H9 (cell line): ENCODE data around the gene TMEM126A. TPM values are rescaled to one million over a fixed set of nuclear protein-coding genes. Genes with fewer than 3 reads are reported as not detected.

Experiments used
- DNase-seq: peaks from one replicate; pipeline ENCODE4 v3.0.0-alpha.2; 2017
- H2AFZ ChIP-seq: one replicate; pipeline ENCODE4 v1.6.1; 2013; ENCODE audit warnings: mild to moderate bottlenecking, low read length, control low read depth, moderate library complexity
- H2AK5ac ChIP-seq: 2 replicates; pipeline ENCODE4 v1.6.1; 2013; ENCODE audit warnings: low read length, control low read depth, mixed read lengths; ENCODE audit not compliant: insufficient read length
- H2BK120ac ChIP-seq: one replicate; pipeline ENCODE4 v1.6.1; 2013; ENCODE audit warnings: low read depth, mild to moderate bottlenecking, low read length, control low read depth, inconsistent platforms; ENCODE audit not compliant: poor library complexity, severe bottlenecking
- H2BK12ac ChIP-seq: 2 replicates; pipeline ENCODE4 v1.6.1; 2013; ENCODE audit warnings: low read length, control low read depth, mixed read lengths, low read depth; ENCODE audit not compliant: insufficient read length
- H2BK15ac ChIP-seq: 2 replicates; pipeline ENCODE4 v1.6.1; 2013; ENCODE audit warnings: low read depth, low read length, control low read depth
- H2BK20ac ChIP-seq: one replicate; pipeline ENCODE4 v1.6.1; 2013; ENCODE audit warnings: low read depth, mild to moderate bottlenecking, low read length, control low read depth, inconsistent platforms; ENCODE audit not compliant: poor library complexity, severe bottlenecking
- H2BK5ac ChIP-seq: 2 replicates; pipeline ENCODE4 v1.6.1; 2013; ENCODE audit warnings: low read length, control low read depth, mixed read lengths; ENCODE audit not compliant: insufficient read length
- H3K14ac ChIP-seq: 2 replicates; pipeline ENCODE4 v1.6.1; 2013; ENCODE audit warnings: low read length, control low read depth; ENCODE audit not compliant: insufficient read depth
- H3K18ac ChIP-seq: 2 replicates; pipeline ENCODE4 v1.6.1; 2013; ENCODE audit warnings: low read depth, mild to moderate bottlenecking, mixed read lengths, low read length, control low read depth; ENCODE audit not compliant: insufficient read length
- H3K23ac ChIP-seq: 2 replicates; pipeline ENCODE4 v1.6.1; 2013; ENCODE audit warnings: low read length, control low read depth, mixed read lengths, low read depth; ENCODE audit not compliant: insufficient read length
- H3K23me2 ChIP-seq: 2 replicates; pipeline ENCODE4 v1.6.1; 2013; ENCODE audit warnings: low read depth, mild to moderate bottlenecking, mixed read lengths, low read length, control low read depth; ENCODE audit not compliant: insufficient read length, poor library complexity, severe bottlenecking
- H3K27ac ChIP-seq: 2 replicates; pipeline ENCODE4 v1.5.1; 2013; ENCODE audit warnings: low read length, control low read depth, mixed read lengths, low read depth; ENCODE audit not compliant: insufficient read length
- H3K27me3 ChIP-seq: 2 replicates; pipeline ENCODE4 v1.6.1; 2013; ENCODE audit warnings: low read length, control low read depth, inconsistent platforms; ENCODE audit not compliant: insufficient read depth
- H3K4ac ChIP-seq: 2 replicates; pipeline ENCODE4 v1.6.1; 2013; ENCODE audit warnings: low read depth, mild to moderate bottlenecking, control low read depth, inconsistent platforms, low read length, moderate library complexity
- H3K4me1 ChIP-seq: 2 replicates; pipeline ENCODE4 v1.6.1; 2013; ENCODE audit warnings: low read length, control low read depth, inconsistent platforms; ENCODE audit not compliant: insufficient read depth
- H3K4me2 ChIP-seq: 2 replicates; pipeline ENCODE4 v1.6.1; 2013; ENCODE audit warnings: low read length, control low read depth, mixed read lengths; ENCODE audit not compliant: insufficient read length, insufficient read depth
- H3K56ac ChIP-seq: 2 replicates; pipeline ENCODE4 v1.6.1; 2013; ENCODE audit warnings: low read depth, mild to moderate bottlenecking, mixed read lengths, low read length, control low read depth; ENCODE audit not compliant: insufficient read length
- H3K79me1 ChIP-seq: 2 replicates; pipeline ENCODE4 v1.6.1; 2013; ENCODE audit warnings: low read depth, mild to moderate bottlenecking, moderate library complexity, low read length, control low read depth, inconsistent platforms; ENCODE audit not compliant: insufficient read depth, poor library complexity, severe bottlenecking
- H3K79me2 ChIP-seq: 2 replicates; pipeline ENCODE4 v1.6.1; 2013; ENCODE audit warnings: low read length, control low read depth, inconsistent platforms; ENCODE audit not compliant: insufficient read depth
- H3K9ac ChIP-seq: 2 replicates; pipeline ENCODE4 v1.6.1; 2013; ENCODE audit warnings: low read length, control low read depth, mixed read lengths; ENCODE audit not compliant: insufficient read length; ENCODE audit errors: extremely low read depth
- H3K9me3 ChIP-seq: one replicate; pipeline ENCODE4 v1.6.1; 2013; ENCODE audit warnings: low read depth, low read length, inconsistent platforms; ENCODE audit not compliant: control insufficient read depth
- H3T11ph ChIP-seq: one replicate; pipeline ENCODE4 v1.6.1; 2013; ENCODE audit warnings: mild to moderate bottlenecking, low read length, control low read depth, inconsistent platforms
- H4K20me1 ChIP-seq: one replicate; pipeline ENCODE4 v1.6.1; 2013; ENCODE audit not compliant: control insufficient read depth, insufficient read length, insufficient read depth
- H4K5ac ChIP-seq: 2 replicates; pipeline ENCODE4 v1.6.1; 2013; ENCODE audit warnings: low read depth, mild to moderate bottlenecking, mixed read lengths, low read length, control low read depth; ENCODE audit not compliant: insufficient read length
- H4K8ac ChIP-seq: replicated peaks from 2 replicates; pipeline ENCODE4 v1.6.1; 2013; ENCODE audit warnings: low read length, control low read depth, mixed read lengths, low read depth; ENCODE audit not compliant: insufficient read length
- H4K91ac ChIP-seq: 2 replicates; pipeline ENCODE4 v1.6.1; 2013; ENCODE audit warnings: low read depth, mild to moderate bottlenecking, moderate library complexity, mixed read lengths, low read length, control low read depth; ENCODE audit not compliant: insufficient read length
- H3K27ac Mint-ChIP-seq, 3 experiments: 2 replicates in 2 of 3; 3 replicates in 1 of 3; pipeline ENCODE4 v1.8.0; 2020 to 2021; ENCODE audit warnings: mixed read lengths in 3 of 3, mild to moderate bottlenecking in 1 of 3, moderate library complexity in 1 of 3
- H3K27me3 Mint-ChIP-seq: 2 replicates; pipeline ENCODE4 v1.8.0; 2021; ENCODE audit warnings: low read depth, mild to moderate bottlenecking, moderate library complexity, mixed read lengths
- H3K36me3 Mint-ChIP-seq, 3 experiments: 2 replicates in 2 of 3; 3 replicates in 1 of 3; pipeline ENCODE4 v1.8.0; 2020 to 2021; ENCODE audit warnings: low read depth in 3 of 3, mixed read lengths in 3 of 3; ENCODE audit not compliant: insufficient read depth in 1 of 3
- H3K4me1 Mint-ChIP-seq, 2 experiments: 2 replicates each; pipeline ENCODE4 v1.8.0; 2020; ENCODE audit warnings: mixed read lengths in 2 of 2
- H3K4me3 Mint-ChIP-seq, 2 experiments: 2 replicates in 1 of 2; 3 replicates in 1 of 2; pipeline ENCODE4 v1.8.0; 2020 to 2021; ENCODE audit warnings: mild to moderate bottlenecking in 2 of 2, mixed read lengths in 2 of 2, moderate library complexity in 1 of 2
- H3K9me3 Mint-ChIP-seq, 2 experiments: 2 replicates in 1 of 2; 3 replicates in 1 of 2; pipeline ENCODE4 v1.8.0; 2020; ENCODE audit warnings: mild to moderate bottlenecking in 2 of 2, mixed read lengths in 2 of 2, moderate library complexity in 1 of 2
- CTCF ChIP-seq: fragments of 200-600 bp; sonication (generic); conservative IDR thresholded peaks from 3 replicates; pipeline ENCODE4 v1.8.0; 2021; ENCODE audit warnings: antibody characterized with exemption, mild to moderate bottlenecking
- WGBS: extraction: QIAGEN DNeasy Blood & Tissue Kit; methylation state at CpG from one replicate; pipeline ENCODE4 v1.1.7; 2013; ENCODE audit warnings: missing lambda C conversion rate, low lambda C conversion rate, mixed read lengths; ENCODE audit not compliant: insufficient read length; ENCODE audit errors: extremely low coverage; 5-methylcytosine and 5-hydroxymethylcytosine counted together
- total RNA-seq: library from RNA; stranded (reverse); gene quantifications from 2 replicates; pipeline ENCODE4 v1.2.1, GENCODE V29; 2021

TMEM126A gene
- total RNA-seq, 1 experiment from 2014 or later, result 28.0 TPM

DNA sequence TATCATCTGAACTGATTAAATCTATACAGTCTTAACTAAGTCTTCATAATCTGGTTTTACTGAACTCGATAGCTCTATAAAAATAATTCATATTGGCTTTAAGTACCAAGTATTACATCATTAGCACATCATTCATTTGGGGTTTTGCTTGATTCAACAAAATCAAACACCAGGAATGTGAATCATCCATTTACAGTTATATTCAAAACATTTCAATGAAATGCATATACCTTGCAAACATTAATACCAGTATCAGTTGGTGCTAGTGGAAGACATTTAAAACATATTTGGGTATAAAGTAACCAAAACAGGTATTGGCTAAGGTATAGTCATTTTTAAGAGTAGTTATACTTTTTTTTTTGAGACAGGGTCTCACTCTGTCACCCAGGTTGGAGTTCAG, 50.4 kb downstream of the TMEM126A start:
- no peak overlapping the region for H2BK12ac ChIP-seq
- no peak for DNase-seq
- H2BK5ac ChIP-seq, result no peak overlapping the region
- Mint-ChIP-seq H3K4me1 (peaks cover 0 to 3% of the 10 kb centered on the region in 2 experiments; a peak in 2 of 4 replicates), H3K27me3 (no peaks in the 10 kb centered on the region), H3K36me3 (no peaks in the 10 kb centered on the region), H3K9me3 (peaks cover 0 to 2% of the 10 kb centered on the region in 2 experiments; a peak in 1 of 5 replicates), H3K4me3 (no peak overlapping the region), H3K27ac (no peak overlapping the region)
- no peak overlapping the region for H4K8ac ChIP-seq
- H3K27ac ChIP-seq, result no peak overlapping the region
- H2AFZ ChIP-seq, result no peak overlapping the region
- no peak overlapping the region for H4K91ac ChIP-seq
- TF ChIP-seq CTCF, result no peak
- H3K4me2 ChIP-seq, result no peak overlapping the region
- no peaks in the 10 kb centered on the region for H3K23me2 ChIP-seq
- H2BK15ac ChIP-seq, result no peak overlapping the region
- H4K5ac ChIP-seq, result no peak overlapping the region
- H2BK120ac ChIP-seq, result no peak overlapping the region
- H3K4me1 ChIP-seq, result no peaks in the 10 kb centered on the region; the same call in 1 of the 2 replicates
- no peak overlapping the region for H3T11ph ChIP-seq
- H4K20me1 ChIP-seq, result no peaks in the 10 kb centered on the region
- no peak overlapping the region for H2BK20ac ChIP-seq
- no peak overlapping the region for H3K4ac ChIP-seq
- H3K79me1 ChIP-seq, result no peaks in the 10 kb centered on the region
- no peak overlapping the region for H2AK5ac ChIP-seq
- no peak overlapping the region for H3K23ac ChIP-seq
- no peaks in the 10 kb centered on the region for H3K9me3 ChIP-seq
- no peak overlapping the region for H3K18ac ChIP-seq
- H3K79me2 ChIP-seq, result no peaks in the 10 kb centered on the region
- H3K56ac ChIP-seq, result no peak overlapping the region
- H3K14ac ChIP-seq, result no peak overlapping the region
- H3K27me3 ChIP-seq, result no peaks in the 10 kb centered on the region
- no peak overlapping the region for H3K9ac ChIP-seq
- no CpG with 5 or more reads among the region's 1 CpG for WGBS
